Adipose tissue (tissue), 3 donors: ENCODE data around the gene TTF2. TPM values are rescaled to one million over a fixed set of nuclear protein-coding genes. Genes with fewer than 3 reads are reported as not detected.

Experiments used
- H3K27ac ChIP-seq: one replicate; pipeline ENCODE4 v1.5.1; 2013; ENCODE audit warnings: low read depth, low read length
- WGBS, 3 donors: extraction: QIAGEN DNeasy Blood & Tissue Kit; methylation state at CpG; one replicate each; pipeline ENCODE4 v1.1.7; 2013; 5-methylcytosine and 5-hydroxymethylcytosine counted together
- polyA plus RNA-seq, 3 donors: library from polyadenylated mRNA; stranded (reverse); fragments of 200-250 nt; gene quantifications; one replicate each; pipeline ENCODE4 v1.2.3, GENCODE V29; 2013
- donor health status: healthy with polysubstance abuse.
- donor health status: Bipolar disorder and iron deficiency.
- donor health status: healthy.

TTF2 gene
- polyA plus RNA-seq, 3 donors, result 2.2 to 5.0 (median 4.8) TPM

DNA sequence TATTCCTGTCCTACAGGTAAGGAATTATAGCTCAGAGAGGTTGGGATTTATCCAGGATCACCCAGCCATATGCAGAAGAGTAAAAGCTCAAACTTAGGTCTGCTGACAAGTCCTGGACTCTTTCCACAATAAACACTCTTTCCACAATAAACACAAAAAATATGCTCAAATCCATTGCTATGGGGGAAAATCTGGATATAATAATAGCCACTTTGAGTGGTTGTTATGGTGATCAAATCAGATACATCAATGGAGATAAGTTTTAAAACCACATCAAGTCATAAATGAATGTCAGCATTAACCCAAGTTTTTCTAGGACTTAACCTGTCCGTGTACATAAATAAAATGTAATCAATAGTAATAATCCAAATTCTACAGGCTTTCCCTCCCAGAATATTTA is 22.3 kb upstream of the TTF2 start:
- WGBS, 3 donors, result 31 to 95% (median 88%) methylated on average over 1 of the region's 1 CpG
- H3K27ac ChIP-seq, result no peak overlapping the region

DNA sequence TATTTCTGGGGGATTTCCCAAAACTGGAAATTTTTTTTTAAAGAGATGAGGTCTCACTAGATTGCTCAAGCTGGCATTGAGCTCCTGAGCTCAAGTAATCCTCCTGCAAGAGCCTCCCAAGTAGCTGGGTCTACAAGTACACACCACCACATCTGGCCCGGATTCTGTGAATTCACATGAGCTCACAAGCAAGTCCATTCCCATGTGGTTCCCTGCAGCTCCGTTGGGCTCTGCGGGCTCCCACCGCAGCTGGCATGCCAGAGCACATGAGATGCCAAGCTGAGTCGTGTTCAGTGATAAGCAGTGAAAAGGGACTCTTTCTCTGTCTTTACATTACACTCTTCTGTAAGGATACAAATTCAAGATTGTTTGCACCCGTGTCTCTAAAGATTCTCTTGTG is 21.9 kb upstream of the TTF2 start:
- H3K27ac ChIP-seq, result no peak overlapping the region
- WGBS, 3 donors, result 86 to 93% (median 91%) methylated on average over 6 of the region's 6 CpGs

DNA sequence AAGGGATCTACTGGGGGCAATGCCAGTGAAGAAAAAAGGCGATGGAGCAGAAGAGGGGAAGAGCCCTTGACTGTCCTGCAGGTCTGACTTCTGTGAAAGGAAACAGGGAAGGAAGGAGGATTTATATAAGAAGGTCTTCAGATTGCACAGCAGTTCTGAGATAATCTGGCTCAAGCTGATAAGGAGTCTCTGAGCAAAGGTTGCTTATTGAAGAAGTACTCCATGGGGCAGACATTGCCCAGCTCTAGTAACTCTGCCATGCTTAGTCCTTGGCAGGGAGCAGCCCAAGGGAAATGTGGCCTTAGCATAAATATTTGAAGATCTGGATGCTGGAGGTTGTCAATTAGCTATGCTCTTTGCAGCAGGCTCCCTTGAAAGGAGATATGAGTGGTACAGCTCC is 15.9 kb upstream of the TTF2 start:
- no peak overlapping the region for H3K27ac ChIP-seq
- WGBS, 3 donors, result 87 to 100% (median 93%) methylated on average over 1 of the region's 1 CpG

DNA sequence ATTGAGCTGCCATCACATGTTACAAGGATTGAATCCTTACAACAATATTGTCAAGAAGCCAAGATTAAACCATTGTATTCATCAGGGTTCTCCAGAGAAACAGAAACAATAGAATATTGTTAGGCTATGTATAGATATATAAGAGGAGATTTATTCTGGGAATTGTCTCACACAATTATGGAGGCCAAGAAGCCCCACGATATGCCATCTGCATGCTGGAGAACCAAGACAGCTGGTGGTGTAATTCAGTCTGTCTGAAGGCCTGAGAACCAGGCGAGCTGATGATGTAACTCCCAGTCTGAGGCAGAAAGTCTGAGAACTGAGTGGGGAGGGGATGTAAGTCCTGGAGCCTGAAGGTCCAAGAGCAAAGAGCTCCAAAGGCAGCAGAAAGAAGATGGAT is 14.5 kb upstream of the TTF2 start:
- WGBS, 3 donors, result 60 to 89% (median 61%) methylated on average over 2 of the region's 2 CpGs

DNA sequence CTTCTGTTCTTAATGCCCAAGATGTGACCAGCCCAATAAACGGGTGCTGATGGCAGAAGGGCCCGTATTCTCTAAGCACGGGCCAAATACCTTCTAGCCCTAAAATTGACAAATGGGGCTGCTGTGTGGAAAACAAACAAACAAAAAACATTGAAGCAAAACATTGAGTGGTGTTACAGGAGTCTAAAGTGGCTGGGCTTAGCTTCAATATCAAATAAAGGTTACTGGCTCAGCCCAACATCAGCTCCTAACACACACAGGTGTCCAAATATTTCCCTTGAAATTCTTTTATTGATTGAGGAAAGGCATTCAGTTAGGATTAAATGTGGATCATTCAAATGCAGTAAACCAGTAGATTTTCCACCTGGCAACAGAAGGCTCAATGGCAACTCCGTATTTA is 13.3 kb upstream of the TTF2 start:
- no peak overlapping the region for H3K27ac ChIP-seq
- WGBS, 3 donors, result 55 to 86% (median 86%) methylated on average over 4 of the region's 4 CpGs

More for the DNA sequence above, 14.5 kb upstream of the TTF2 start:
- no peak overlapping the region for H3K27ac ChIP-seq

DNA sequence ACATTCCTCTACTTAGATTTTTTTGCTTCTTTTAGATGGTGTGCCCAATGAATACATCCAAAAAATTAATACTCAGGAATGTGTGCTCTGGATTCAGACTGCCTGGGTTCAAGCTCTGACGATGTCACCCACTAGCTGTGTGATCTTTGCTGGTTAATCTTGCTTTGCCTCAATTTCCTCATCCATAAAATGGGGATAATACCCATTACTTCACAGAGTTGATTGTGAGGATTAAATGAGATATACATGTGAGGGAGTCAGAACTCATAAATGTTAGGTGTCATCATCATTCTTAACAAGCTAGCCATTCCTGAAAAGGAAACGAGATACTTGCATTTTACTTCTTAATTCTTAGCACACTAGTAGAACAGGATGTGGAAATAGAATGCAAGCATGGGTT is 12.9 kb upstream of the TTF2 start:
- 70 to 93% (median 80%) methylated on average over 2 of the region's 2 CpGs for WGBS, 3 donors
- H3K27ac ChIP-seq, result no peak overlapping the region

DNA sequence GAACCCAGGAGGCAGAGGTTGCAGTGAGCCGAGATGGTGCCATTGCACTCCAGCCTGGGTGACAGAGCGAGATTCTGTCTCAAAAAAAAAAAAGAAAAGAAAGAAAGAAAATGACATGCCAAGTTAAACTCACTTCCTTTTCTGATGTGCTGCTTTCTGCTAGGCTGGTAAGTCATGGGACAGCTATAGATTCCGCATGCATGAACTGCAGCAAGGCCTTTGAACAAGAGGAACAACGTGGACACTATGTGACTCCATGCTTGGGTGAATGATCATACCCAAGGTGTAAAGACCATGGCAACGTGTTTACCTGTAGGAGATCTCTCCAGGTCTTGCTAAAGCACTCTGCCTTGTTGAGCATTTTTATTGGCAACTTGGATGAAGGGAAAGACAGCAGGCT is 10.3 kb upstream of the TTF2 start:
- 82 to 94% (median 88%) methylated on average over 5 of the region's 5 CpGs for whole genome bisulfite sequencing, 3 donors
- H3K27ac ChIP-seq, result no peak overlapping the region

DNA sequence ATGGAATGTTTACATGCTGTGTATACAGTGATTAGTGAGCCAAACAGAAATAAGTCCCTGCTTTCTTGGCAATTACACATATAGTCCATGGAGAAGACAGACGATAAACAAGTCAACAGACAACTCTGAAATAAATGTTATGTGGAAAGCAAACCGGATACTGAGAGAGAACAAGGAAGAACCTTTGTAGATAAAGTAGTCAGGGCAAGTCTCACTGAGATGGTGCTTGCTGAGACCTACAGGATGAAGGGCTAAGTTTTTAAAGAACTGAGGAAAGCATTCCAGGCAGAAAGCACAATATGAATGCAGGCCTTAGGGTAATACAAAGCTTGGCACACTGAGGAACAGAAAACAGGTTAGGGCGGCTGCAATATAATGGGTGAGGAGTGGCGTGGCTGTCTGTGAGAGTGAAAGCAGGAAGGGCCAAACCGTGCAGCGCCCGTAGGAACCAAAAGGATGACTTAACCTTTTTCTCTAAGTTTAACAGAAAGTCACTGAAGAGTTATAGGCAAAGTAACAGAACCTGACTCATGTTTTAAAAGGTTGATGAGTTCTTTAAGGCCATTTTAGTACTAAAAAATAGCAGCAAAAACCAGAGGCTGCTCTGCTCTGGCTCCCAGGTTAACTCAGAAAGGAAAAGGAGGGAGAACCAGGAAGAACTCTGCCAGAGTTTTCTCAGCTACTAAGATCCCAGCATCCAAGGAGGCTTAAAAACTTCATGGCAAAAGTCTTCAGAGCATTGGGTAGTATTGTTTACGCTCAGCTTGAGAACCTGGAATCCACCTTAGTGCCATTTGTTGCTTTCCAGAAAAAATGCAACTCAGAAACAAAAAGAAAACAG is 8.7 kb upstream of the TTF2 start:
- 24 to 52% (median 43%) methylated on average over 8 of the region's 8 CpGs for WGBS, 3 donors
- no peak overlapping the region for H3K27ac ChIP-seq

DNA sequence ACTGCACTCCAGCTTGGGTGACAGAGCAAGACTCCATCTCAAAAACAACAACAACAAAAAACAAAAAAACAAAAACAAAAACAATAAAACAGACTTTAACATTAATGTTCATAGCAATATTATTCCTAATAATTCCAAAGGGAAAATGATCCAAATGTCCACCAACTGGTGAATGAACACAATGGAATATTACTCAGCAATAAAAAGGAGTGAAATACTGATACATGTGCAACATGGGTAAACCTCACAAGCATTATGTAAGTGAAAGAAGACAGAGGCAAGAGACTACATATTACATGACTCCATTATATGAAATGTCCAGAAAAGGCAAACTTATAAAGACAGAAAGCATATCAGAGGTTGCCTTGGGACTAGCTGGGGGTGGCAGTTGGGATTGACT is 6.1 kb upstream of the TTF2 start:
- H3K27ac ChIP-seq, result no peak overlapping the region

DNA sequence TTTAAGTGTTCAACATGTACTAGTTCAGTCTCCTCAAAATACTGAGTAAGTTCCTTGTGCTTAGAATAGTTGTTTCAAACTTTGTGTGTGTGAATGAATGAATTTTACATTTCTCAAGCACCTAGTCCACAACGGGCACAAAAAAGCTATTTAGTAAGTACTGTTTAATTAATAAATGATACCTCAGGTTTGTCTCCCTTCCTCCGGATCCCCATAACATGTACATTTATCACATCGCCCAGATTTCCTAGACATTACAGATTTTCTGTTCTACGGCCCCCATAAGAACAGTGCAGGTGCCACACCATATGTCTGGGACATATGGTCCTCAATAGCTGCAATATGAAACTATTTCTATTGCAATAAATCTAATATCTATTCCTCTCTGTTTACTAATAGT is 1.3 kb upstream of the TTF2 start:
- no peak overlapping the region for H3K27ac ChIP-seq
- 10 to 37% (median 33%) methylated on average over 4 of the region's 4 CpGs for WGBS, 3 donors

DNA sequence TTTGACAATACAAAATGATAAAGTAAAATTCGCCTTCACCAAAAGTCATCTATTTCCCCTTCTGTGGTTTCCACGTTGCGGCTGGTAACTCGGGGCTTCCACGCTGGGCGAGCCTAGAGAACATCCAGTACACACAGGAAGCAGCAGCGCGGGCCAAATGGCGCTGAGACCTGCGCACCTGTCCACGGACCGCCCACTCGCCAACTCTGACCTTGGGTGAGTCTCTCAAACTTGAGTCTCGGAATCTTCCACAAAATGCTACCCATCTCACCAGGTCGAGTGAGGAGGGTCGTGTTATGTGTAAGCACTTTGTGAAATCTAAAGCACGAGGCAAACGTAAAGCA is 820 bp upstream of the TTF2 start:
- 1% methylated on average over 18 of the region's 18 CpGs for WGBS, 3 donors
- H3K27ac ChIP-seq, result no peak overlapping the region

DNA sequence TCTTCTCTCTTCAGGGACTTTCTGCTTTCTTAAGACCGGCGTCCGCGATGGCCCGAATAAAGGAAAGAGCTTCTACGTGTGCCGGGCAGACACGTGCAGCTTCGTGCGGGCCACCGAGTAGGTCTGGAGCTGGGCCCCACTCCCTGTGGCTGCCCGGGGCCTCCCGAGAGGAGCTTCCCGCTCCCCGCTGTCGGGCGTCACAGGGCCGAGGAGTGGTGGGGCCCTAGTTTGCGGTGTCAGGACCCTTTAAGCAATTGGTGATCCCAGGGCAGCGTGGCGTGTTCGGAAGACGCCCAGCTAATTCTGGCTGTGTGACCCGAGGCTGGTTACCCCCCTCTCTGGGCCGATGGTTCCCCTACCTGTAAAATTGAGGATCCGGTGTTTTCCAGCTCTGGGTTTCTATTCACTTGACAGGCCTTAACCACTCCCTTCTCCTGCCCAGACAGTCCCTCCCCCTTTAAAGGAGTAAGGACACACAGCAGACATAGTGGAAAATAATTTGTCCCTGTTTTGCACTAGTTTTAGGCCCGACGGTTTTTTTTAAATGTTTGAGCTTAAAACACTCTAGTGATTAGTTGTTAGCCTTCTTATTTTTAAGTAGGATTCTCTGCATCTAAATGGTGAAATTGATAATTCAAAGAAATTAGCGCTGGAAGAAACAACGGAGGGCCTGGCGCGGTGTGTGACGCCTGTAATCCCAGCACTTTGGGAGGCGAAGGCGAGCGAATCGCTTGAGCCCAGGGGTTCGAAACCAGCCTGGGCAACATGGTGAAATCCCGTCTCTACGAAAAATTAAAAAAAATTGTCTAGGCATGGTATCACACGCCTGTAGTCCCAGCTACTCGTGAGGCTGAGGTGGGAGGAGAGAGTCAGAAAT is 553 bp downstream of the TTF2 start:
- WGBS, 3 donors, result 22 to 28% (median 28%) methylated on average over 41 to 42 of the region's 42 CpGs
- no peak overlapping the region for H3K27ac ChIP-seq

DNA sequence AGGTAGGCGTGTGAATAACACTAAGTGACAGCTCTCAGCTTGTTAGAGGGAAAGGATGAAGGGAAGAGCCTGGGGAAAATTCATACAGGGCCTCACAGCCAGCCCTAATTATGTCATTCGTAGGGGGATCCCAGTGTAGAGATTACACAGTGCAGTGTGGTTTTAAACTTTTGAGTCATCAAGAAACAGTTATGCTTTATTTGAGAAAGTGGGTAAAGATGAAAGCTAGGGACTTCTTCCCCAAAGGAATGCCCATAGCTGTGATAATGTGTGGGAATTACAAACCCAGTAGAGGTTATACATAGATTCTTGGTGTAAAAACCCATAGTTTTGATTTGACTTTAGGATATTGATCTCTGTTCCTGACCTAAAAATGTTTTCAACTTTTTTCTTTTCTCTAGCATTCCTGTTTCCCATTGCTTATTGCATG is 1.9 kb downstream of the TTF2 start:
- no peak overlapping the region for H3K27ac ChIP-seq
- 70 to 87% (median 76%) methylated on average over 2 of the region's 2 CpGs for WGBS, 3 donors

DNA sequence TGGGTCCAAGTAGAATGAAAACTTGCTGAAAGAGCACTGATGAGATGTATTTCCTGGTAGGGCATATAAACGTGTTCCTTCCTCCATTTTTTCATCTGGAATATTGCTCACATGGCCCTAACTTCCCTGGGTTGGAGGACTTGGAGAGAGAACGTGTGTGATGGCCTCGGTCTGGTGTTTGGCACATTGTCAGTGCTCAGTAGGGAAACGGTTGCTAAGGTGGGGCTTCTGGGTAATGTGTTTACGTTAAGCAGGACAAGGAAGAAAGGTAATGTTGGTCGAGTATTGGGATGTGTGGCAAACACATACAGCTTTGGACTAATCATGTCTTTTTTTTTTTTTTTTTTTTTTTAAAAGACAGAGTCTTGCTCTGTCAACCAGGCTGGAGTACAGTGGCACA is 6.2 kb downstream of the TTF2 start:
- H3K27ac ChIP-seq, result no peak overlapping the region
- 60 to 72% (median 61%) methylated on average over 6 of the region's 6 CpGs for WGBS, 3 donors

DNA sequence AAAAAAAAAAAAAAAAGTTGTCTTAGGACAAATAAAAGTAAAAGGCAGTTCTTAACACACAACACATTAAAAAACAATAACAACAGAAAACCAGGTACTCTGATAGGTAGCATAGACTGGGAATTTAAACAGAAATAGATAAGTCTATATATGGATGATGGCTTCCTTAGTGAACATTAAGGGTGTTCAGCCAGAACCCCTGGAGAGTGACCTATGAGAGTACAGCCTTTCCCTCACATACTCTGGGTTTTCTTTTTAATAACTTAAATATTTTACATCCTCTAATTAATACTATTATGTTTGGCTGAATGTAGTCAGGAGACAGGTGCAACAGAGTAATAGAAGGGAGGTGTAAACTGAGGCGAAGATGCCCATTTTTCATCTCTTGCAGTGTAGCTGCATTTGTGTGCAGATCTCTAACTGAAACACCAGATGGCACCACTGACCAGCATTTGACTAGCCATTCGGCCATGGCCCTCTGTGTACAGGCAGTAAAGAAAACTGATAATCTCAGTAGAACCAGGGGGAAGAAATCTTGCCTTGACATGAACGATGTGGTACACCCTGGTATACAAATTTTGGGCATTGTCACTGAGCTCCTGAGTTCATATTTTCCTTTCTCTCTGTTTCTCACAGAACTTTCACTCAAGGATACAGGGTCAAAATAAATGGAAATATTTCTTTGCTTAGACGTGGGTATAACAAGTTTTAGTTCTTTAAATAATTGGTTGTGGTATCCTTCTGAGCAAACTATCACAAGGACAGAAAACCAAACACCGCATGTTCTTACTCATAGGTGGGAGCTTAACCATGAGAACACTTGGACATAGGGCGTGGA is 7.6 kb downstream of the TTF2 start:
- no peak overlapping the region for H3K27ac ChIP-seq
- 56 to 70% (median 68%) methylated on average over 6 of the region's 6 CpGs for WGBS, 3 donors

DNA sequence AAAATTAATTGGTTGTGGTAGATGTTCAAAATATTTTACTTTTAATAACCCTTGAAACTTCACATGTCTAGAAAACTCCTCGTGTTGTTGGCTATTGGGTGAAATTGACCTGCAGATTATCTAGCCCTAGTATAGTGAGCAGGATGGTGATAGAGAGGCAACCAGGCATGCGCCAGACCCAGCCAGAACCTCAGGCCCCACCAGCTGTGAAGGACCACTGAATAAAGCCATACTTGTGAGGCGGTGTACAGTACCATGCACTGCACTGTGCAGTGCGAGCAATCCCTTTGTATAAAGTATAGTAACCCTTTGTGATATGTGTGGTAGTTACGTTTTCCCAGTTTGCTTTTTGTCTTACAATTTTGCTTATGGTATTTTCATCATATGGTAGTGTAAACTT is 8.5 kb downstream of the TTF2 start:
- no peak overlapping the region for H3K27ac ChIP-seq
- 92 to 95% (median 94%) methylated on average over 5 of the region's 5 CpGs for WGBS, 3 donors

DNA sequence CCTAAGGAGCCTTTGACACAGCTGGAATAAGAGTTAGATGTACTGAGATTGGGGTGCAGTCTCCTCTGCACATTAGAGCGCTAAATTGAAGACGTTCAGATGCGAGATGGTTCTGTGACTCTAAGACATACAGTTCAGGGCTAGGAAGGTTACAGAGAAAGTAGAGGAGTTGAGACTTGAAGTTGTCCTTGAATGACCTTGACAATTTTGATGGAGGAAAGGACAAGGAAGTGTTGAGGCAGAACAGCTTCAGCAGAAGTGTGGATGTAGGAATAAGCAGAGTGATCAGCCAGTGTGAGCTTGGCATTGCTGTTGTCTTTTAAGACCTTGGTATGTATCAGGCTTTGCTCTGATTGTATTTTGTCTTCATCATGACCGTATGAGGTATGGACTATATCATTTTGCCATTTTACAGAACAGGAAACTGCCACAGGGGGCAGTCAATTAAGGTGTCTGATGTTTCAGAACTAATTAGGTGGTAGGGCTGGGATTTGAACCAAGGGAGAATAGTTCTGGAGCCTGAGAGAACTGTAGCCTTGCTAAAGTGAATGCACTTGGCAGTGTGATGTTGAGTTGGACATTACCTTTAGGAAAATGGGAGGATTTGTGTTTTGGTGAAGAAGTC is 9.2 kb downstream of the TTF2 start:
- no peak overlapping the region for H3K27ac ChIP-seq
- 87 to 92% (median 91%) methylated on average over 4 of the region's 4 CpGs for WGBS, 3 donors

DNA sequence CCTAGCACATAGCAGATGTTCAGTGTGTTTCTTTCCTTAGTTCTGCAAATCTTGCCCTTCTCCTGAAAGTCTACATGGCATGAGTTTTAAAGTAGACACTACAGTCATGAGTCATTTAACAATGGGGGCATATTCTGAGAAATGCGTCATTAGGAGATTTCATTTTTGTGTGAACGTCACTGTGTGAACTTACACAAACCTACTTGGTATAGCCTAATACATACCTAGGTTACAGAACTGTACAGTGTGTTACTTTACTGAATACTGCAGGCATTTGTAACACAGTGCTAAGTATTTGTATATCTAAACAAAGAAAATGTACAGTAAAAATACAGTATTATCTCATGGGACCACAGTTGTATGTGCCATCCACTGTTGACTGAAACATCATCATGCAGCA is 10.0 kb downstream of the TTF2 start:
- 94 to 97% (median 96%) methylated on average over 2 of the region's 2 CpGs for WGBS, 3 donors
- no peak overlapping the region for H3K27ac ChIP-seq
